NCI-H1436 treated with DMSO at 0.1 percent for 48 hours (cell line): Measurements from ENCODE around the gene PRB4.
"Not testable (repeated sequence)": the region's sequence is repeated elsewhere in the genome, so short reads cannot be mapped to it uniquely, and the experiment has no call there.

Experiments used
- DNase-seq: peaks from one replicate; lab custom pipeline; 2025; lab: John Stamatoyannopoulos, UW

PRB4 gene

DNA sequence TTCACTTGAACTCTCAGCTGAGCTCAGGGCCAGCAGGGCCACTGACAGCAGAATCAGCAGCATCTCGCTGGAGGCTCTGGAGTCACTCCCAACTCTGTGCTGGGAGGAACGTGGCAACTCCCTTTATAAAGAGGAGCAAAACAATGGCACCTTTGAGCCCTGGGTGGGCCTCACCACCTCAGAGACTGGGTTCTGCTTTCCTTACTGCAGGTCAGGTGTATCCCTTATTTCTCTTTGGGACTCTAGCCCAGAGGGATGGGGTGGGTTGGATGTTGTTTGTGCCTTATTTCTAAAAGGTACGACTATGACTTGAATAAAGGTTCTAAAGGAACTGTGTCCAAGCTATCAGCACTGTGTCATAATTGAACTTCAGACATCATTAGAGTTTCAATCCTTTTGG is at the start of gene PRB4:
PRB4 (minus strand) TSS at position 101 of the 400 bp plus-strand sequence; CDS start at position 63, 38 bp downstream.
- no peak for DNase-seq

- not testable (repeated sequence) for DNase-seq
Observed at GRCh38 chr12:11351736-11352135, 41.5 kb upstream of the PRB4 start.

- no peak for DNase-seq
Observed at GRCh38 chr12:11348439-11348838, 38.2 kb upstream of the PRB4 start.

GRCh38 chr12:11347810-11348209 is 37.6 kb upstream of the PRB4 start:
- no peak for DNase-seq

- DNase-seq, result no peak
Observed at GRCh38 chr12:11344500-11344899, 34.3 kb upstream of the PRB4 start.

DNA sequence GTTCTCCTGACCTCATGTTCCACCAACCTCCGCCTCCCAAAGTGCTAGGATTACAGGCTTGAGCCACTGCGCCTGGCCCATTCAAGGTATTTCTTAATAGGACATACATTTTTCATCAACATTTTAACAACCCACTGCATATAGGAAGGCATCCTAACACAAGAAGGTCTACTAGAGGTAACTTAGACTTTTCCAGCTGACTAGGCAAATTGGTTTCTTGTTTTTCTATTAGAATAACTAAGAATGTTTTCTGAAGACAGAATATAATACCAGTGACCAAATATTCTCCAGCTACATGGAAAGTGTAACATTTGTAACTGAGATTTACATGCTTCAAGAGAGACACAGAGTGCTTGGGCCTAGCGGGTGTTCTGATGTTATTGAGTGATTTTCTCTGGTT is 14.2 kb upstream of the PRB4 start:
- no peak for DNase-seq

GRCh38 chr12:11321980-11322379 is 11.7 kb upstream of the PRB4 start:
- no peak for DNase-seq

- no peak for DNase-seq
Observed at GRCh38 chr12:11307143-11307542, 3.1 kb downstream of the PRB4 start.

DNA sequence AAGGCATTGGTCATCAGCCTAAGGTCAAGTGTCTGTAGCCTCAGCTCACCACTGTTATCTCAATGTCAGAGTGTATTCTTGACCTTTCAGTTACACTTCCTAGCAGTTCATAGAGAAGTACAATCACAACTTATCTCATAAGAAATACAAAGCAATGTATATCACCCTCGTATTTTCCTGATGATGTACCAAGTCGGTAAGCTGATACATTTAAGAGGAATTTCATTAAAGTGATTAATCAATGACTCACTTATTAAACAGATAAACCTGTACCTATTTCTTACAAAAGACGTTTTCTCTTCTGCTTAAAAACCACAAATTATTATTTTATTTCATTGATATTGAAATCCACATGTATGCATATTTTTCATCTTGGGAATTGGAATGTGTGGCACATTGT is 36.8 kb downstream of the PRB4 start:
- DNase-seq, result no peak

DNA sequence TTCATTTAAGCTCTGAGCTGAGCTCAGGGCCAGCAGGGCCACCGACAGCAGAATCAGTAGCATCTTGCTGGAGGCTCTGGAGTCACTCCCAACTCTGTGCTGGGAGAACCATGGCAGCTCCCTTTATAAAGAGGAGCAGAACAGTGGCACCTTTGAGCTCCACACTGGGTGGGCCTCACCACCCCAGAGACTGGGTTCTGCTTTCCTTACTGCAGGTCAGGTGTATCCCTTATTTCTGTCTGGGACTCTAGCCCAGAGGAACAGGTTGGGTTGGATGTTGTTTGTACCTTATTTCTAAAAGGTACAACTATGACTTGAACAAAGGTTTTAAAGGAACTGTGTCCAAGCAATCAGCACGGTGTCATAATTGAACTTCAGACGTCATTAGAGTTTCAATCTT is 40.6 kb downstream of the PRB4 start, which contains the start of gene PRB3:
PRB3 (minus strand) TSS at position 101 of the 400 bp plus-strand sequence; CDS start at position 63, 38 bp downstream.
- DNase-seq, result no peak

DNA sequence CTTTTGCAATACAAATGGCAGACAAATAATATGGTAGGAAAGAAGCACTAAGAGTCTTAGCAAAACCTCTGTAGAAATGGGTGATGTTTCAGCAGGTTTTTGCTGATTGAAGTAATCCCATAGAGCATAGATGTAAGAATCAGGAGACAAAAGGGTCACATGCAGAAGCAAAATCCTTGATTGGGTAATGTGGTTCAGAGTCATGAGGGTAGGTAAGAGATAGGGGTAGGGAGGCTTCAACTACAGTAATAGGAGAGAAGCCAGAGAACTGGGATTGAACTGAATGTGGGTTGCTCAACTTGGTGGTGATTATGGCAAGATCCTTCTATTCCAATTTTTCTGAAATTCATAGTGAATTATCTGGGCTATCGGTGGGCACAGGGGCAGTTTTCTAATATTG is 45.7 kb downstream of the PRB4 start:
- no peak for DNase-seq
